NB4 (cell line): ENCODE data around the gene TENT4B.

Experiments used
- DNase-seq: peaks from one replicate; pipeline ENCODE4 v3.0.0; 2010; ENCODE audit warnings: low read depth
- H3K4me3 ChIP-seq: one replicate; pipeline ENCODE4 v1.5.1; 2011; ENCODE audit warnings: mild to moderate bottlenecking, low read depth, low read length, moderate library complexity
- CTCF ChIP-seq: IDR thresholded peaks from one replicate; pipeline ENCODE4 v1.5.1; 2012; ENCODE audit warnings: low read depth, low read length
- MAX ChIP-seq: IDR thresholded peaks from 2 replicates; pipeline ENCODE4 v1.6.1; 2011; ENCODE audit warnings: low read depth, low read length
- MYC ChIP-seq: IDR thresholded peaks from 2 replicates; pipeline ENCODE4 v1.6.1; 2011; ENCODE audit warnings: low read depth, low read length
- POLR2A ChIP-seq: IDR thresholded peaks from 2 replicates; pipeline ENCODE4 v1.6.1; 2011; ENCODE audit warnings: mild to moderate bottlenecking; ENCODE audit not compliant: insufficient read length; ENCODE audit errors: extremely low read depth

Gene TENT4B

DNA sequence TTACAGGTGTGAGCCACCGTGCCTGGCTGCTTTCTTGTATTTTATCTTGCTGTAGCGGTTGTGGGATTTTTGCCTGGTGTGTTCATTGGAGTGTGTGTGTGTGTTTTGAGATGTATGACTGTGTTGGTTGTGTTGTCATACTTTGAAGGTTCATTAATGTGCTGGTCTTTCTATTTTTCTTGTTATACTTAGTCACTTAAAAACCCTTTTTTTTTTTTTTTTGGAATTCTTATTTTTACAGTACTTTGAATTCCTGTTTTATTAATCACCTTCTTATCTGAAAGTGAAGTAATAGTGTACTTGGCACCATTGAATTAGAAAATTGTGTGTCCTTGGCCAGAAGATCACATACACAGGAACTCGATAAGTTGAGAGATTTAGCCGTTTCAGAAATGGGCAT is 30.2 kb downstream of the TENT4B start:
- no peak for TF ChIP-seq POLR2A
- no peak for TF ChIP-seq MAX
- TF ChIP-seq MYC, result no peak
- no peak for TF ChIP-seq CTCF
- no peak for DNase-seq
- no peak overlapping the region for H3K4me3 ChIP-seq

DNA sequence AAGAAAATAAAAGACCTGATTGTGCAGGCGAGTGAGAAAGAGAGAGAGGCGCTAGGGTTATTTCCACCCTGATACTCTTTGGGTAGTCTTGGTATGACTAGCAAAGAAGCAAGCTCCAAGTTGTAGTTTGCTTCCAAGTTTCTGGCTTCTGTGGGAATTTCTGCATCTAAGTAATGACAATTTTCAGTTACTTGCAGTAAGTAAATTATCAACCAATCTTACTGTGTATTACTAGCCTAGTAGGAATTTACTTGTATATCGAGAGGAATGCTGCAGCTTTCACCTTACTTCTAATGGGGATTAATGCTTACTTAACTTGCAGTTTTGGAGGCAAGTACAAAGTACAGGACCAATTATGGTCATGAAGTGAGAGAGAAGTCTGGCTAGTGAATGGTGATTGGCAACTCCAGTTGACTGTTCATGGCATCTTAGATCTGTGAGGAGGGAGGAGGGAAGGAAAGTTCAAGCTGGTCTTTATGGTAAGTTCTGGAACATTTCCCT is 31.9 kb downstream of the TENT4B start:
- H3K4me3 ChIP-seq, result no peak overlapping the region
- no peak for TF ChIP-seq MAX
- no peak for TF ChIP-seq POLR2A
- no peak for TF ChIP-seq CTCF
- TF ChIP-seq MYC, result no peak
- DNase-seq, result no peak

DNA sequence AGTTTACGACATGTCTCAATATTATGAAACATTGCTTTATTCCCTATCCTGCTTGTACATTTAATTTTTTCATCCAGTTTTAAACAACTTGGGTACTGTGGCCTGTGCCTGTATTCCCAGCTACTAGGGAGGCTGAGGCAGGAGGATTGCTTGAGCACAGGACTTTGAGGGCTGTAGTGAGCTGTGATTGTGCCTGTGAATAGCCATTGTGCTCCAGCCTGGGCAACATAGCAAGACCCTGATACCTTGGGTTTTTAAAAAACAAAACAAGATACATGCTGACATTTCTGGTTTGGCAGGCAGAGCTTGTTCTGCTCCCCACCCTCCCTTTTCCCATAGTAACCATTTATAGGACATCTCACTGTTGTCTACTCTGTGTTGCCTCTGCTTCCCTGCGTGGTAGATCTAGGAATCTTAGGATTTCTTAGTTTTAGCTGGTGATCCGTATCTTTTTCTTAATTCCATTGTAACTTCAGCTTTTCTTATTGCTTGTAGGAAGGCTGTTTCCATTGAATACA is 35.6 kb downstream of the TENT4B start:
- H3K4me3 ChIP-seq, result no peak overlapping the region
- DNase-seq, result no peak
- TF ChIP-seq MAX, result no peak
- TF ChIP-seq POLR2A, result no peak
- no peak for TF ChIP-seq CTCF
- TF ChIP-seq MYC, result no peak

DNA sequence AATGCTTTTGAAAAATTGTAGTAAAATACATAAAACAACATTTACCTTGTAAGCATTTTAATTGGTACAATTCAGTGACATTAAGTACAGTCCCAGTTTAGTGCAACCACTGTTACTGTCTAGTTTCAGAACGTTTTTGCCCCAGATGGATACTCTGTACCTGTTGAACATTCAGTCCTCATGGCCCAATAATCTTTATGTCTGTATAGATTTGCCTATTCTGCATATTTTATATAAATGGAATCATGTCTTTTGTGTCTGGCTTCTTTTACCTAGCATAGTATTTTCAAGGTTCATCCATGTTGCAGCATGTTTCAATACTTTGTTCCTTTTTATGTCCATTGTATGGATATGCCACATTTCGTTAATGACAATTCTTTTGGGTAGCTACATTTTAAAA is 37.2 kb downstream of the TENT4B start:
- H3K4me3 ChIP-seq, result no peak overlapping the region
- TF ChIP-seq POLR2A, result no peak
- TF ChIP-seq CTCF, result no peak
- TF ChIP-seq MAX, result no peak
- TF ChIP-seq MYC, result no peak
- no peak for DNase-seq

- DNase-seq, result no peak
- TF ChIP-seq MAX, result no peak
- H3K4me3 ChIP-seq, result no peak overlapping the region
Measured at GRCh38 chr16:50192386-50193050, 39.4 kb downstream of the TENT4B start.

GRCh38 chr16:50193594-50193993 is 40.5 kb downstream of the TENT4B start:
- DNase-seq, result no peak
- TF ChIP-seq CTCF (no peak), MYC (no peak)
- H3K4me3 ChIP-seq, result no peak overlapping the region
